HepG2 (cell line): Measurements from ENCODE around the gene MAPK12. TPM values are rescaled to one million over a fixed set of nuclear protein-coding genes. Genes with fewer than 3 reads are reported as not detected.

Experiments
- ATAC-seq: fragments of 200-7000 bp; cut with Tn5 transposase; 3 replicates; pipeline ENCODE4 v1.9.1; 2020; ENCODE audit warnings: mild to moderate bottlenecking, moderate library complexity
- BruUV-seq: library from RNA; stranded (reverse); fragments of 400-500 nt; replicated peaks from 2 replicates; lab custom pipeline; 2021; lab: Mats Ljungman, UMichigan
- CTCF ChIA-PET: fragments of 300-600 bp; formaldehyde crosslinking; extraction: SDS; loops from one replicate; lab custom pipeline; 2021; ENCODE audit warnings: low total read pairs, inconsistent platforms, low intra/inter-chr PET ratio; lab: Yijun Ruan, JAX
- POLR2A ChIA-PET: fragments of 350-600 bp; sonication (Branson Sonifier 250); formaldehyde crosslinking; loops from one replicate; lab custom pipeline; 2020; ENCODE audit warnings: antibody characterized with exemption, inconsistent platforms; lab: Yijun Ruan, JAX
- DNase-seq: peaks from one replicate; pipeline ENCODE4 v3.0.0-alpha.2; 2015; ENCODE audit warnings: low spot score
- FAIRE-seq: peaks from 3 replicates; lab custom pipeline; 2011; peaks lifted over from hg19 to GRCh38; lab: Jason Lieb, UNC
- H2AFZ ChIP-seq: one replicate; pipeline ENCODE4 v1.6.1; 2011; ENCODE audit warnings: low read length, inconsistent platforms
- H3K27ac ChIP-seq: fragments of 300-600 bp; 3 replicates; pipeline ENCODE4 v1.8.0; 2011; ENCODE audit warnings: mixed run types, mild to moderate bottlenecking, mixed read lengths, low read length, inconsistent platforms; ENCODE audit not compliant: insufficient read depth; ENCODE audit errors: extremely low read length
- H3K27me3 ChIP-seq, 2 experiments: fragments of 200-600 bp in 1 of 2; 2 replicates in 1 of 2; 3 replicates in 1 of 2; pipeline versions ENCODE4 v1.6.0 to v1.8.0; 2011; ENCODE audit warnings: low read length in 2 of 2, mild to moderate bottlenecking in 2 of 2, moderate library complexity in 2 of 2, inconsistent platforms in 1 of 2; ENCODE audit not compliant: insufficient read depth in 2 of 2, control insufficient read depth in 1 of 2
- H3K36me3 ChIP-seq, 2 experiments: fragments of 200-600 bp in 1 of 2; replicated peaks in 1 of 2; 2 replicates in 1 of 2; 3 replicates in 1 of 2; pipeline versions ENCODE4 v1.5.1 to v1.8.0; 2011; ENCODE audit warnings: low read length in 2 of 2, inconsistent platforms in 1 of 2; ENCODE audit not compliant: insufficient read depth in 2 of 2, control insufficient read depth in 1 of 2
- H3K4me1 ChIP-seq: 2 replicates; pipeline ENCODE4 v1.5.1; 2012; ENCODE audit warnings: low read length, inconsistent platforms; ENCODE audit not compliant: insufficient read depth
- H3K4me2 ChIP-seq: 2 replicates; pipeline ENCODE4 v1.6.0; 2011; ENCODE audit warnings: low read depth, low read length, inconsistent platforms
- H3K4me3 ChIP-seq, 3 experiments: fragments of 200-600 bp in 1 of 3; sonication (generic), shearing (Covaris generic) in 1 of 3; replicated peaks in 1 of 3; 2 replicates each; pipeline ENCODE4 v1.5.1; 2011 to 2016; ENCODE audit warnings: low read length in 3 of 3, inconsistent platforms in 2 of 3, low read depth in 2 of 3, mild to moderate bottlenecking in 2 of 3, control low read depth in 1 of 3, mixed read lengths in 1 of 3; ENCODE audit not compliant: insufficient read depth in 1 of 3
- H3K79me2 ChIP-seq: one replicate; pipeline ENCODE4 v1.6.1; 2011; ENCODE audit warnings: low read length, inconsistent platforms; ENCODE audit not compliant: insufficient read depth
- H3K9ac ChIP-seq: 2 replicates; pipeline ENCODE4 v1.6.0; 2011; ENCODE audit warnings: mild to moderate bottlenecking, low read depth, low read length, inconsistent platforms; ENCODE audit not compliant: insufficient read depth
- H3K9me3 ChIP-seq: 2 replicates; pipeline ENCODE4 v1.5.1; 2012; ENCODE audit warnings: mild to moderate bottlenecking, low read length
- H4K20me1 ChIP-seq: 2 replicates; pipeline ENCODE4 v1.6.0; 2011; ENCODE audit warnings: inconsistent platforms, mild to moderate bottlenecking, low read length, moderate library complexity; ENCODE audit not compliant: insufficient read depth
- MAFK ChIP-seq, 2 experiments: IDR thresholded peaks in 1 of 2; conservative IDR thresholded peaks in 1 of 2; 2 replicates each; pipeline ENCODE4 v1.6.1; 2011; ENCODE audit warnings: improper control_type of control experiment in 2 of 2, low read length in 2 of 2
- MEIS2 ChIP-seq: sonication (generic); formaldehyde crosslinking; IDR thresholded peaks from 2 replicates; pipeline ENCODE4 v1.9.0; 2021; ENCODE audit warnings: mild to moderate bottlenecking, missing genetic modification reagents
- SNAPC4 ChIP-seq: sonication (generic); formaldehyde crosslinking; IDR thresholded peaks from 2 replicates; pipeline ENCODE4 v1.4.0; 2020; ENCODE audit warnings: mild to moderate bottlenecking, missing genetic modification reagents
- ZNF749 ChIP-seq: sonication (generic); formaldehyde crosslinking; IDR thresholded peaks from 2 replicates; pipeline ENCODE4 v1.8.0; 2022; ENCODE audit warnings: mild to moderate bottlenecking, missing genetic modification reagents, moderate library complexity, borderline replicate concordance
- WGBS: methylation state at CpG from one replicate; pipeline ENCODE4 v1.1.6; 2017; ENCODE audit warnings: low lambda C conversion rate; 5-methylcytosine and 5-hydroxymethylcytosine counted together
- in situ Hi-C: cut with HindIII; loops from 2 replicates; pipeline ENCODE4 v1.10.0; 2017; ENCODE audit warnings: low pct_unique_long_range_greater_than_20kb; ENCODE audit not compliant: extremely low pct_ligation_motif_present
- intact Hi-C: fragments of 100-400 bp; cut with micrococcal nuclease; formaldehyde crosslinking; loops from one replicate; pipeline ENCODE4 v1.10.0; 2022; ENCODE audit not compliant: unreplicated experiment
- polyA plus RNA-seq, 8 experiments: library from polyadenylated mRNA; depleted of rRNA in 3 of 8; stranded (reverse) in 7 of 8; unstranded in 1 of 8; fragments of >200 nt; fragmentation: Illumina TruSeq in 4 of 8; extraction: Trizol in 4 of 8; gene quantifications; 2 replicates each; pipeline versions ENCODE4 v1.2.1 to v1.2.3, GENCODE V29; 2011 to 2016; ENCODE audit warnings: low read depth in 4 of 8, missing spikeins in 1 of 8, mixed read lengths in 1 of 8; ENCODE audit not compliant: insufficient read depth in 1 of 8
- total RNA-seq, 5 experiments: library from RNA; depleted of rRNA; stranded (reverse); fragments of >200 nt; fragmentation: Illumina TruSeq; extraction: Trizol; gene quantifications; 2 replicates each; pipeline ENCODE4 v1.2.3, GENCODE V29; 2016; ENCODE audit warnings: low read depth in 1 of 5
- TF ChIP-seq, protein P1 (sequence below): sonication (generic); formaldehyde crosslinking; IDR thresholded peaks from 2 replicates; pipeline ENCODE4 v1.5.0; 2020; ENCODE audit warnings: mild to moderate bottlenecking, missing genetic modification reagents, moderate library complexity

Gene MAPK12
- total and polyA plus RNA-seq, 2 of the 13 experiments (the other 11 are each of a cell fraction or from before 2014, with no cell fraction given), result 22.2 to 23.3 TPM

DNA sequence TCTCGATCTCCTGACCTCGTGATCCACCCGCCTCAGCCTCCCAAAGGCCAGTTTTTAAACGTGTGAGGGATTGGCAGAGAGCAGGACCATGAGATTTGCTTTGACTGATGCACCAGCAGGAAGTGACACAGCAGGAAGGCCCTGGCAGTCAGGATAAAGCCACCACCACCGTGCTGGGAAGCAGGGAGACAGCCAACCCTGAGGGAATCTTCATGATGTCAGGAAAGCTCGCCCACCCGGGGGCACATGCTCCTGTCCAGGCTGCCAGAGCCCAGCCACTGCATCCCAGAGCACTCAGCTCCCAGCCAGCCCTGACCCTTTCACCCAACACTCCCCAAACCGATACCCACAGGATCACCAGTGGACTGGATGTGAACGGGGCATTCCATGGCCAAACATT is 22.7 kb downstream of the MAPK12 start (continued):
- TF ChIP-seq SNAPC4 (CRISPR knock-in tag) (no peak), MEIS2 (CRISPR knock-in tag) (no peak)

DNA sequence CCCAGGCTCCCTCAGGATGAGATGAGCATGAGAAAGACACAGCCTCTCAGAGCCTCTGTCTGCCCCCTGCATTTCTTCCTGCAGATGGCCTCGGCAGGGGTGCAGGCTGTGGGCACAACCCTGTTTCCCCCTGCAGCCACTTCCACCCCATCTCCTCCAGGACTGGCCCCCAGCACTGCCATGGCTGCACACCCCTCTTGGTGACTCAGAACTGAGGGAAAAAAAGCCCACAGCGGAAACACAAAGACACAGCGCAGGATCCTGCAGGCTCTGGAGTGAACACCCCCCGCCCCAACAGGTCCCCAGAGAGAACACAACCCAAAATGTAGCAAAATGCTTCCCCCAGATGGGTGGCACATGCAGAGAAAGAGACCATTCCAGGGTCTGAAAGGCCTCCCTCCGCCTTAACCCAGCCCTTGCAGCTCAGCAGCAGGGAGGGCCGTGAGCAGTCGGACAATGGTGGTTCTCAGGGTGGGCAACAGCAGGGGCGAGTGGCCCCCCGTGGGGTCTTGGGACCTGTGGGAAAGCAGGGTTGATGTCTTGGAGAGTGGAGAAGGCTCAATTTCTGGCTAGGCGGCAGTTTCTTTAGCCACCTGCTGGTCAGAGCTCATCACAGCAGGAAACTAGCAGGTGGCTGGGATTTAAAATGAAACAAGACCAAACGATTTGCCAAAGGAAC is 24.6 kb downstream of the MAPK12 start:
- peak; percentile 60 for FAIRE-seq

More for the DNA sequence above, 24.6 kb downstream of the MAPK12 start:
- Histone ChIP-seq H4K20me1 (peaks cover 10% of the 10 kb centered on the region), H3K9ac (no peak overlapping the region), H3K4me2 (no peak overlapping the region), H3K36me3 (peaks cover 15 to 23% of the 10 kb centered on the region in 2 experiments; a peak in 4 of 5 replicates), H3K27ac (no peak overlapping the region), H3K4me1 (peaks cover 8% of the 10 kb centered on the region; the same call in 1 of the 2 replicates), H3K27me3 (no peaks in the 10 kb centered on the region)
- ChIA-PET CTCF (interaction anchor here (0.7 to 1.2 kb wide), 2 partner anchors 88 to 90 kb away, joined by 3 to 6 read pairs; no protein-coding TSS in a partner anchor), POLR2A (interaction anchor here (0.7 kb wide), 1 partner anchor 9 kb away, joined by 3 read pairs; no protein-coding TSS in a partner anchor)
- no TSS peak for BruUV-seq
- TF ChIP-seq MAFK (conservative IDR thresholded peaks at IDR 0.05 in 1 of 2, IDR thresholded peaks at IDR 0.05 in 1 of 2; ENCODE audit: low read length in 2 of 2) (peak; percentile 11 to 27; a peak in 2 of 4 replicates), ZNF749 (CRISPR knock-in tag) (no peak)
- TF ChIP-seq, protein P1, sequence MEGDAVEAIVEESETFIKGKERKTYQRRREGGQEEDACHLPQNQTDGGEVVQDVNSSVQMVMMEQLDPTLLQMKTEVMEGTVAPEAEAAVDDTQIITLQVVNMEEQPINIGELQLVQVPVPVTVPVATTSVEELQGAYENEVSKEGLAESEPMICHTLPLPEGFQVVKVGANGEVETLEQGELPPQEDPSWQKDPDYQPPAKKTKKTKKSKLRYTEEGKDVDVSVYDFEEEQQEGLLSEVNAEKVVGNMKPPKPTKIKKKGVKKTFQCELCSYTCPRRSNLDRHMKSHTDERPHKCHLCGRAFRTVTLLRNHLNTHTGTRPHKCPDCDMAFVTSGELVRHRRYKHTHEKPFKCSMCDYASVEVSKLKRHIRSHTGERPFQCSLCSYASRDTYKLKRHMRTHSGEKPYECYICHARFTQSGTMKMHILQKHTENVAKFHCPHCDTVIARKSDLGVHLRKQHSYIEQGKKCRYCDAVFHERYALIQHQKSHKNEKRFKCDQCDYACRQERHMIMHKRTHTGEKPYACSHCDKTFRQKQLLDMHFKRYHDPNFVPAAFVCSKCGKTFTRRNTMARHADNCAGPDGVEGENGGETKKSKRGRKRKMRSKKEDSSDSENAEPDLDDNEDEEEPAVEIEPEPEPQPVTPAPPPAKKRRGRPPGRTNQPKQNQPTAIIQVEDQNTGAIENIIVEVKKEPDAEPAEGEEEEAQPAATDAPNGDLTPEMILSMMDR (CRISPR knock-in tag), result peak; percentile 57
- TF ChIP-seq, all 625 proteins: peak for 2
- ATAC-seq (peak; percentile 34; the same call in 2 of the 3 replicates), DNase-seq (no peak)
- Histone ChIP-seq H3K4me3 (no peak overlapping the region), H3K9me3 (no peaks in the 10 kb centered on the region), H2AFZ (no peak overlapping the region), H3K79me2 (peaks cover 30% of the 10 kb centered on the region)
- intact Hi-C loops, result no loop called here
- WGBS, result 79% methylated on average over 9 of the region's 11 CpGs
- in situ Hi-C loops, result no loop called here
